NCI-H1694 (cell line): ENCODE measurements around the gene WSB2.

Experiments used
- DNase-seq: peaks from one replicate; lab custom pipeline; 2025; lab: John Stamatoyannopoulos, UW

Gene WSB2

GRCh38 chr12:117986705-117987469 is 74.1 kb downstream of the WSB2 start:
- no peak for DNase-seq

GRCh38 chr12:117985182-117985581 is 75.8 kb downstream of the WSB2 start:
- no peak for DNase-seq
